GM10847 (cell line): ENCODE data around the gene FRMD4A.

Experiments used
- POLR2A ChIP-seq: IDR thresholded peaks from 2 replicates; pipeline ENCODE4 v1.6.1; 2011; ENCODE audit not compliant: insufficient read length; ENCODE audit errors: extremely low read depth

FRMD4A gene

GRCh38 chr10:13657101-13657680 is 673.5 kb downstream of the FRMD4A start:
- TF ChIP-seq POLR2A: no peak

GRCh38 chr10:13656337-13657100 is 674.2 kb downstream of the FRMD4A start:
- TF ChIP-seq POLR2A: no peak

- TF ChIP-seq POLR2A: no peak
These were observed 675.9 kb downstream of the FRMD4A start for GRCh38 chr10:13654846-13655245.

GRCh38 chr10:13654118-13654830 is 676.5 kb downstream of the FRMD4A start:
- TF ChIP-seq POLR2A: no peak

GRCh38 chr10:13652860-13653259 is 677.9 kb downstream of the FRMD4A start:
- no peak for TF ChIP-seq POLR2A

GRCh38 chr10:13651969-13652720 is 678.6 kb downstream of the FRMD4A start:
- no peak for TF ChIP-seq POLR2A

GRCh38 chr10:13650961-13651360 is 679.8 kb downstream of the FRMD4A start:
- TF ChIP-seq POLR2A: no peak

- no peak for TF ChIP-seq POLR2A
These were observed 680.7 kb downstream of the FRMD4A start for GRCh38 chr10:13649844-13650520.

GRCh38 chr10:13648425-13648824 is 682.3 kb downstream of the FRMD4A start:
- no peak for TF ChIP-seq POLR2A

GRCh38 chr10:13644866-13645265 is 685.9 kb downstream of the FRMD4A start:
- TF ChIP-seq POLR2A: no peak

GRCh38 chr10:13643016-13643415 is 687.7 kb downstream of the FRMD4A start:
- TF ChIP-seq POLR2A: no peak

GRCh38 chr10:13642293-13642692 is 688.4 kb downstream of the FRMD4A start:
- no peak for TF ChIP-seq POLR2A

- no peak for TF ChIP-seq POLR2A
These were observed 692.8 kb downstream of the FRMD4A start for GRCh38 chr10:13637894-13638293.

GRCh38 chr10:13637303-13637856 is 693.3 kb downstream of the FRMD4A start:
- no peak for TF ChIP-seq POLR2A

- TF ChIP-seq POLR2A: no peak
These were observed 693.9 kb downstream of the FRMD4A start for GRCh38 chr10:13636776-13637175.
